ENCODE measurements around the gene HOXC5.
A peak's percentile ranks its signal among the peaks of the same experiment; 100 is the strongest.

Gene HOXC5

DNA sequence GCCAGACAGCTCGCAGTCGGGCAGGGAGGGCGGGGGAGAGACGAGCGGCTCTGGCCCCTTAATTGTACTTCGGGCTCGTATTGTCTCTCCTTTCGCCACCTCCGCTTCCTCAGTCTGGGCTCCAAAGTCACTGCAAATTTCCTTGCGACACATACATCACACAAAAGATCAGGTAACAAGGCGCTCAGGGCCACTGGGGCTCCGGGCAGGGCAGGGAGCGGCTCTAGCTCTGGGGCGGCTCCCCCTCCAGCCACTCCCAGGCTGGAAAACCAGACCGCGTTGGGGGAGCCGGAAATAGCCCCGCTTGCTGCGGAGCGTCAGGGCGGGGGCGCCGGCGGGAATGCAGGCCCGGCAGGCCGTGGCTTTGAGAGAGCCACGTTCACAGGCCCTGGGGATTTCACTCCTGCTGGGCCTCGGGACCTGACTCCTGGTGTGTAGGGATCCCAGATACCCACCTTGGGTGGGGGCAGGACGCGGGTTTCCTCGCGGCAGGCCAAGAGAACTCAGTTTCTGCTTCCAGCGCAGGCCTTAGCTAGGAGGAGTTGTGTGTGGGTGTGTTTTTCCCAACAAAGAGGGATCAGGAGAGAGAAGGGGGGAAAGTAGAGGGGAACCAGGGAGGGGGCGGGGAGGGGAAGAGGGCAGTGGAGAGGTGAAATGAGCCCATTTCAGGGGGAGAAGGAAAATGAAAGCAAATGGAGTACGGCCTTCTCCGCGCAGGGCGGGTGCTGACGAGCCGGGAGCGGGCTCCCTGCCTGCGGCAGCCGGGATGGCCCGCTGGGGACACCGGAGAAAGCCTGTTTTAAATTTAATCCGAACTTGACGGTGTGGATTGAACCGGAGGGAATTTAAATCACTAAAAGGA, 37.2 kb upstream of the HOXC5 start:
- DNase-seq (ENCODE audit: low read depth in 1 of 2, low spot score in 1 of 2) = no peak

DNA sequence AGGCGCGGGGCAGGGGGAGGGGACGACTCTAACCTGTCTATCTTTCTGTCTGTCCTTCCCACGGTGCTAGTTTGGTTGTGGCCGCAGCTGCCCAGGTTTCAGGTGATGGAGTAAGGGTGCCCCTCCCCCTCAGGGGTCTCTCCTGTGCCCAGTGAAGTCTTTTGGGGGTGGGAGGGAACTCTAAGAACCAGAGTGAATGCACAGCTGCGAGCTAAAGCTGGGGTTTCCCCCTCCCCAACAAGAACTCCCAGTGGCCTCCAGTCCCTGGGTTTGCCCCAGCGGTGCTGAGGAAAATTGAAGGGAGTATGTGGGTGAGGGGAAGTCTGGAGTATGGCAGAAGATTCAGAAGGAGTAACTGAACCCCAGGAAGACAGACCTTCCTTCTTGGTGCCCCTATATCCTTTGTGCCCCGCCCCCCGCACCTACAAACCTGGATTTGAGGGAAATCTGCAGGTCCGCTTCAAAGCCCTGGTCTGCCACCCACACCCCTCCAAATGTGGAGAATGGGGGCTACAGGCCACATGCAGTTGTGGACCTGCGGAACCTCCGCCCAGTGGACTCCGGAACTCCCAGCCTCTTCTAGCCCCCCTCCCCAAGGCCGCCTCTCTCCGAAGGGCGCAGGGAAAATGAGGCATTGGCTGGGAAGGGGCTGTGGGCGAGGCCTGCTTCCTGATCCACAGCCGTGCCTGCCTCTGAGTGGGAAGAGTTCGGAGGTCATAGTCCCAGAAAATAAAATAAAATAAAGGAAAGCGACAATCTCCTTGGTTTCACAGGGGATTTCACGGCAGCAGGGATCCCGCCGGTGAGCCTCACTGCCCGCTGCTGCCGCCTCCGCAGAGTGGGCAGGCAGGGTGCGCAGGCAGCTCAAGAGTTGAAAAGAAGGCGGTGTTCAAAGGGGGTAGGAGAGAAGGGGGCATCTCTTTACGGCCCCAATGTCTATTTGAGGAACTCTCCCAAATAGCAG, 36.3 kb upstream of the HOXC5 start:
- DNase-seq (ENCODE audit: low read depth in 1 of 2, low spot score in 1 of 2) = no peak

GRCh38 chr12:53997204-53998109, 35.4 kb upstream of the HOXC5 start:
- no peak for DNase-seq (ENCODE audit: low read depth in 1 of 2, low spot score in 1 of 2)

DNA sequence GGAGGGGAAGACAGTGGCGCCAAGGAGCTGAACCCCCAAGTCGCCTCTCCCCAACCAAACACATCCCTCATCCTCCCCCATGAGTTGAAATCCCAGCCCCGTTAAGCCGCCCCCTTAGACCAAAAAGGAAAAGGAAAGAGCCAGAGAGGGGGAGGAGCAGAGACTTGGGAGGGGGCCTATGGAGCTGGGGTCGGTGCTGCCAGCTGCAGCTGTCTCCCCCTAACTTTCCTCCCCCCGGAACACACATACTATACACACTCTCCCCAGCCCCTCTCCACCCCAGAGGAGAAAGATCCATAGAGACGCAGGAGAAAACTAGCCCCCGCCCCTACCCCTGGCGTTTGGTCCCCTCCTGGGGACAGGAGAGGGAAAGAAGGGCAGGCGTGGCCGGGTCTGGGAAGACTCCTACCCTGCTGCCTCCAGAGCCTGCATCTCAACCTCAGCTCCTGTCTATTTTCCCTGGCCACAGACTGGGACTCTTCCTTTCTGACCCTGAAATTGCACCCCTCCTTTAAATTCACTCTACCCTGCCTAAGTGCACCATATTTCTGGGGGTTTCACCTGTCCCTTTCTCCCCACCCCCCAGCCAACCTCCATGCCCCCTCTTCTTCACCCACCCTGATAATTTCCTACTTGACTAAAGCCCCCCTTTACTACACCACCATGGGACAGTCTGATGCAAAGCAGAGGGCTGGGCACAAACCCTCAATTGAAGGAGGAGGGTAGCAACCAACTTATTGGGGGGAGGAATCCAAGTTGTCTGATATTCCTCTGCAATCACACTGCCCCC, 34.5 kb upstream of the HOXC5 start:
- no peak for DNase-seq (ENCODE audit: low read depth in 1 of 2, low spot score in 1 of 2)

- no peak for DNase-seq (ENCODE audit: low read depth in 1 of 2, low spot score in 1 of 2)
Measured at GRCh38 chr12:53998900-53999236, 34.0 kb upstream of the HOXC5 start.

DNA sequence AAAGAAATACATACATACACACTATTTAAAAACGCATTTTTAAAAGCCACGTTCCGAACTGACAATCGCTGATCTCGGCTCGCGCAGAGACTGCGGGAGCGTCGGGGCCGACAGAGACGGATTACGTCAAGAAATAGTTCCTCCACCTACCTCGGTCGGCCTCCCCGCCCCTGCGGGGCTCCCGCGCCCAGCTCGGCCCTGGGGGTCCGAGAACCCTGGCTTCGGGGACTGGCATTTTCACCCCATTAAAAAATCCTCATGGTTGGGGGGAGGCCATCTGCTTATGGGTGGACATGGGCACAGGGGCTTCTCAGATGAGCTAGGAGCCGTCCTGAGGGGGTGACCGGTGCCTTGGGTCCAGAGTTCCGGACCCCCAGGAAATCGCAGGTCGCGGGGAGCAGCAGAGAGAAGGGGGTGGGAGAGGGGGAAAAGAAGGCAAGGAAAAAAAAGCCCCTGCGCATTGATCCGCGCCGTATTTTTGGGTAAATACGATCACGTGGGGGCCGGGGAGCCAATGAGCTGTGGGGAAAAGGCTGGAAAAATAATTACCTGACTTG, 33.2 kb upstream of the HOXC5 start:
- no peak for DNase-seq (ENCODE audit: low read depth in 1 of 2, low spot score in 1 of 2)

- no peak for DNase-seq (ENCODE audit: low read depth in 1 of 2, low spot score in 1 of 2)
Measured at GRCh38 chr12:54000116-54001114, 32.4 kb upstream of the HOXC5 start, which contains the start of gene HOXC9. TSS of gene HOXC9 (plus strand) at chr12:54000161. CDS start at chr12:54000189, 28 bp downstream.

GRCh38 chr12:54001283-54002187, 31.3 kb upstream of the HOXC5 start:
- no peak for DNase-seq (ENCODE audit: low read depth in 1 of 2, low spot score in 1 of 2)

- DNase-seq (ENCODE audit: low read depth in 1 of 2, low spot score in 1 of 2) = no peak
Measured at GRCh38 chr12:54002278-54002914, 30.5 kb upstream of the HOXC5 start.

- no peak for DNase-seq (ENCODE audit: low read depth in 1 of 2, low spot score in 1 of 2)
Measured at GRCh38 chr12:54002915-54003389, 29.9 kb upstream of the HOXC5 start.

- DNase-seq (ENCODE audit: low read depth in 1 of 2, low spot score in 1 of 2) = no peak
Measured at GRCh38 chr12:54003625-54004024, 29.2 kb upstream of the HOXC5 start.

DNA sequence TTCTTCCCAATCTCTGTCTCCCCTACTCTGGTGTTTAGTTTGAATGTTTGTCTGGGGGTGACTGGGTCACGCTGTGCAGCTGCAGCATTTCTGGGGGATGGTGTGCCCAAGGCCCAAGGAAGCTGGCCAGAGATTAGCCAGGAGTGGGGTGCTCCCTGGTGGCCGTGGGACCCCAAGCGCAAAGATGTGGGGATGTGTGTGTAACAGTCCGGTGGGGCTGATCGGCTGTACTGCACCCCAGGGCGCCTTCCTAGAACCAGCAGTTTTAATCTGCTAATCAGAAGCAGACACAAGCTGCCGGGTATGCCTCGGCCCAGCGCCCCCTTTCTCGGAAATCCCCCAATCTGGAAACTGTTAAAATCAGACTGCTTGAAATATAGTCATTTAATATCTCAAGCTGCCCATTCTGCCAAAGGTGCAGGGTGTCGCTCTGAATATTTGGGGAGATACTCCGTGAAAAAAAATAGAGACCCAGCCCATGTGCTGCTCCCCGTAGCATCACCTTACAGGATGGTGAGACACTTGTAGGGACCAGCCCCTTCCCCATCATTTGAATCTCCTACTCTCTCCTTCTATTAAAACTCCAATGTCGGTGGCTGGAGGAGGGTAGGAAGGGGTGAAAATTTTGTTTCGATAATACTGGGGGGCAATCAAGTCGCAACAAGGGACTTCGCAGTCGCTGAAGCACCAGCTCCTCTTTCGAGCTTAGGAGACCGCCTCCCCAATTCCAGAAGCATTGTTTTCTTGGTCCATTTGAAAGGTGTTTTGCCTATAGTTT, 28.6 kb upstream of the HOXC5 start:
- no peak for DNase-seq (ENCODE audit: low read depth in 1 of 2, low spot score in 1 of 2)

GRCh38 chr12:54004841-54005530, 27.9 kb upstream of the HOXC5 start:
- no peak for DNase-seq (ENCODE audit: low read depth in 1 of 2, low spot score in 1 of 2)

DNA sequence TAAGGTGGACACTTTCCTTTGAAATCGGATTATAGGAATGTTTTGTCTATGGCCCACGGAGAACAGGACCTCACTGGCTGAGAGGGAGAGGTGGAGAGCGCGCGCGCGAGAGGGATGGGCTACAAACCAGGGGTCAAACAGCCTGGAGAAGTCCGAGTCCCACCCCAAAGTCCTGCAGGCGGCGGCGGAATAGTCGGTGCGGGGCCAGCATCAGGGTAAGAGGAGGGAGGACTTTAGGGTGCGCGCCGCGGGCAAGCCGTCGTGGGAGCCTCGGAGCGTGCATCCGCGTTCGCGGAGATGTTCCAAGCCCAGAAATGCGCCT, 27.4 kb upstream of the HOXC5 start:
- no peak for DNase-seq (ENCODE audit: low read depth in 1 of 2, low spot score in 1 of 2)

DNA sequence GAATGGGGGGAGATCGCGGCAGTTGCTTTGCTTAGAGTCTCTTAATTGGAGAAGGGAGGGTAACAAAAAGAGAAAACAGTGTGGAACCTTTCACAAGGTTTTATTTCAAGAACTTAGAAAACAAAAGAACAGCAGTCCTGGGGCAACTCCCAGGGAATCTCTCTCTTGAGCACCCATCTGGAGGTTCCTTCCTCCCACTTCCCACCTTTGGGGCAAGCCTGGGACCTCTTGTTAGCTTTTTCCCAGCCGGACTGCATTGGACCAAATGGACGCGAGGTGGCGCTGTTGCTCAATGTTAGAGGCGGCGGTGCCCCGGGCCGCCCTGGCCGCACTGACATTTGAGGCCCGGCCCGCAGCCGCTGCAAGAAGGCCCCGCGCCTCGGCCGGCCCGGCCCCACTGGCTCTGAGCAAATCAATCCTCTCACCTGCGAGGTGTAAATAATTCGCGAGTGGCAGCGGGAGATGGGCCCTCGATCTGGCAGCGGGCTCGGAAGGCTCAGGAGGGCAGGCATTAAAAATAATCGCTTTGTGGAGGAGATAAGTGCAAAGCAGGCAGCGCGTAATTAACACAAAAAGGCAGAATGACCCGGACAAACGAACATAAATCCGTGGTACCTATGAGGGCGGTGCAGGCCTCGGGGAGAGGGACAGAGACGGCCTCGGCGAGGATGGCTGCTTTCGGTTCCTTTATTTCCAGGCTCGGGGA, 26.8 kb upstream of the HOXC5 start:
- DNase-seq (ENCODE audit: low read depth in 1 of 2, low spot score in 1 of 2) = peak; percentile 78 to 81

All from activated CD4-positive, alpha-beta T cell treated with anti-CD3 and anti-CD28 coated beads, Interleukin-2, amount 50 U/mL, for 24 hours (primary cell).